Right atrium auricular region (tissue), 2 donors: ENCODE measurements around the gene RTCB. TPM values are rescaled to one million over a fixed set of nuclear protein-coding genes. Genes with fewer than 3 reads are reported as not detected.
"Not testable (repeated sequence)": the region's sequence is repeated elsewhere in the genome, so short reads cannot be mapped to it uniquely, and the experiment has no call there.

Experiments
- DNase-seq: peaks from one replicate; pipeline ENCODE4 v3.0.0-alpha.2; 2019; ENCODE audit warnings: low spot score
- H3K27ac ChIP-seq, 2 donors: fragments of 200-600 bp; sonication (generic); 1 replicate in 1 of 2; 2 replicates in 1 of 2; pipeline ENCODE4 v1.5.1; 2016 to 2019
- H3K27me3 ChIP-seq, 2 donors: fragments of 200-600 bp; sonication (generic); one replicate each; pipeline versions ENCODE4 v1.5.1 to v1.6.0; 2017 to 2019
- H3K36me3 ChIP-seq: fragments of 200-600 bp; sonication (generic); one replicate; pipeline ENCODE4 v1.5.1; 2016
- H3K4me1 ChIP-seq, 2 donors: fragments of 200-600 bp; sonication (generic); one replicate each; pipeline versions ENCODE4 v1.5.1 to v1.6.0; 2017 to 2019
- H3K4me3 ChIP-seq, 2 donors: fragments of 200-600 bp; sonication (generic); 1 replicate in 1 of 2; 2 replicates in 1 of 2; pipeline ENCODE4 v1.5.1; 2017 to 2019; ENCODE audit warnings: mild to moderate bottlenecking in 1 of 2, moderate library complexity in 1 of 2
- H3K9me3 ChIP-seq, 2 donors: fragments of 200-600 bp; sonication (generic); one replicate each; pipeline ENCODE4 v1.5.1; 2019
- total RNA-seq, 2 donors: library from RNA; depleted of rRNA; stranded (reverse); fragments of >200 nt; gene quantifications; one replicate each; pipeline ENCODE4 v1.1.0, GENCODE V29; 2016
- TF ChIP-seq, protein P1 (sequence below), 2 donors: fragments of 200-600 bp; sonication (generic); IDR thresholded peaks; one replicate each; pipeline ENCODE4 v1.5.1; 2019; ENCODE audit warnings: antibody characterized with exemption in 2 of 2

Gene RTCB
- total RNA-seq, 2 donors from 2014 or later, result 42.9 to 49.3 TPM

DNA sequence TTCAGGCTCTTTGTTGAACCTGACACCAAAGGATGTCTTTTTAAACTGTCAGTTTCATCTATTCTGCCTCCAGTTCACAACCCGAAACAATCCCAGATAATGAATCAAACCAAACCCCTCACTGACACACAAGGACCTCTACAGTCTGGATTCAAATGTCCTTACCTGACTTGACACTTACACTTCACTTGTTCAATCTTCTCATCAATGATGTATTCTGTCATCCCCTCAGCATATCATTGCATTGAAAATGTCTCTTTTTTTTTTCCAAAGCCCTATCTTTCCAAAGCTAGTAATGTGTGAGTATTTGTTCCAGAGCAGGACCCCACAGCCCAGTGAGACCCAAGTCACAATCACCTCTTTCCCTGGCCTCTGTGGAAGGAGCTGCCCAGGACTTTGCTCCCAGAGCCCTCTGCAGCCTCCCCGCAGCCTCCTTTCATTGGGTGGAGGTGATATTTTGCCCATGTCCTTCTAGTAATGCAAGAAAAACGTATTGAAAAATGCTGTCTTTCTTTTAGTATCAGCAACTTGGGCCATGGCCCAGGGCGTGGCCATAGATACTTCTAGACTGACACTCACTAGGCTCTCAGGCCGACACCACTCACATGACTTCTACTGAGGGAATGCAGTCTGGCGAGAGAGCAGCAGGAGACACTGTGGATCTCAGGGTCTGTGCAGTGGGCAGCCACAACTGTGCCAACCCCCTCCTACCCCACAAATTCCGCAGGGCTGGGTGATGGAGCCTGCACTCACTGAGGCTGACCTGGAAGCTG, 36.2 kb downstream of the RTCB start:
- Histone ChIP-seq H3K4me1 (no peaks in the 10 kb centered on the region), H3K36me3 (no peaks in the 10 kb centered on the region), H3K9me3 (no peaks in the 10 kb centered on the region), H3K27ac (no peak overlapping the region), H3K27me3 (no peaks in the 10 kb centered on the region), H3K4me3 (no peak overlapping the region)
- DNase-seq, result no peak
- TF ChIP-seq, protein P1, sequence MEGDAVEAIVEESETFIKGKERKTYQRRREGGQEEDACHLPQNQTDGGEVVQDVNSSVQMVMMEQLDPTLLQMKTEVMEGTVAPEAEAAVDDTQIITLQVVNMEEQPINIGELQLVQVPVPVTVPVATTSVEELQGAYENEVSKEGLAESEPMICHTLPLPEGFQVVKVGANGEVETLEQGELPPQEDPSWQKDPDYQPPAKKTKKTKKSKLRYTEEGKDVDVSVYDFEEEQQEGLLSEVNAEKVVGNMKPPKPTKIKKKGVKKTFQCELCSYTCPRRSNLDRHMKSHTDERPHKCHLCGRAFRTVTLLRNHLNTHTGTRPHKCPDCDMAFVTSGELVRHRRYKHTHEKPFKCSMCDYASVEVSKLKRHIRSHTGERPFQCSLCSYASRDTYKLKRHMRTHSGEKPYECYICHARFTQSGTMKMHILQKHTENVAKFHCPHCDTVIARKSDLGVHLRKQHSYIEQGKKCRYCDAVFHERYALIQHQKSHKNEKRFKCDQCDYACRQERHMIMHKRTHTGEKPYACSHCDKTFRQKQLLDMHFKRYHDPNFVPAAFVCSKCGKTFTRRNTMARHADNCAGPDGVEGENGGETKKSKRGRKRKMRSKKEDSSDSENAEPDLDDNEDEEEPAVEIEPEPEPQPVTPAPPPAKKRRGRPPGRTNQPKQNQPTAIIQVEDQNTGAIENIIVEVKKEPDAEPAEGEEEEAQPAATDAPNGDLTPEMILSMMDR (IDR thresholded peaks at IDR 0.05), result no peak

DNA sequence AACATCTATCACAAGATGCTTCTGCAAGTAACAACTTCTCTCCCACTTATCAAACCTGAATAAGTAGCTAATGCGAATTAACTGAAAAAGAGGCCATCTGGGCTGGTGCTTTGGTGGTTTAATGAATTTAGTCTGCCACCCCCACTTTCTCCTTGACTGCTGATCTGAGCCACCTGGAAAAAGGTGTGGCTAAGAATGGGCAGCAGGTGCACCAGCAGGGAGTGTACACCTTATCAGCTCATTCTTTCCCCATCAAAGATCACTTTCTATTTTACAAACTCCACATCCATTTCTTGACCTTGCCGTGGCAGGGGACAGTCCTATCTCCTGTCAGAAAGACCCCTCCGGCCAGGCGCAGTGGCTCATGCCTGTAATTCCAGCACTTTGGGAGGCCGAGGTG, 47.8 kb downstream of the RTCB start:
- DNase-seq, result no peak
- TF ChIP-seq, protein P1 (IDR thresholded peaks at IDR 0.05), result no peak
- no peaks in the 10 kb centered on the region for H3K4me1 ChIP-seq

DNA sequence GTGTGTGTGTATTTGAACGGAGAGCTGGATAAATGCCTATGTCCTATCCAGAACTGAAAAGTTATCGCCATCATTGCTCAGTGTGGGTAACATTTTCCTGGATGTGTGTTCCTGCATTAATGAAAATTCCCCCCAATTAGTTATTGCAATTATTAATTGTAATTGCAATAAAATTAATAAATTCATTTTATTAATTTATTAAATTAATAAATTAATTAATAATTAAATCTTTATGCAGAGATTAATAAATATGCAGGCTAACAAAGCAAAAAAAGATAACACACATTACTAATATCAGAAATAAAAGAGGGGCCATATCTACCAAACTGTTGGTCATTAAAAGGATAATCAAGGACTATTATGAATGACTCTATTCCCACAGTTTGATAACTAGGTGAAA, 50.8 kb downstream of the RTCB start:
- Histone ChIP-seq H3K9me3 (no peaks in the 10 kb centered on the region), H3K27ac (no peak overlapping the region), H3K36me3 (no peaks in the 10 kb centered on the region), H3K4me1 (no peaks in the 10 kb centered on the region), H3K4me3 (no peak overlapping the region), H3K27me3 (no peaks in the 10 kb centered on the region)
- TF ChIP-seq, protein P1 (IDR thresholded peaks at IDR 0.05), result no peak
- DNase-seq, result no peak

More for the DNA sequence above, 47.8 kb downstream of the RTCB start:
- H3K4me3 ChIP-seq, result no peak overlapping the region
- no peaks in the 10 kb centered on the region for H3K27me3 ChIP-seq
- no peaks in the 10 kb centered on the region for H3K9me3 ChIP-seq
- no peak overlapping the region for H3K27ac ChIP-seq
- H3K36me3 ChIP-seq, result no peaks in the 10 kb centered on the region

DNA sequence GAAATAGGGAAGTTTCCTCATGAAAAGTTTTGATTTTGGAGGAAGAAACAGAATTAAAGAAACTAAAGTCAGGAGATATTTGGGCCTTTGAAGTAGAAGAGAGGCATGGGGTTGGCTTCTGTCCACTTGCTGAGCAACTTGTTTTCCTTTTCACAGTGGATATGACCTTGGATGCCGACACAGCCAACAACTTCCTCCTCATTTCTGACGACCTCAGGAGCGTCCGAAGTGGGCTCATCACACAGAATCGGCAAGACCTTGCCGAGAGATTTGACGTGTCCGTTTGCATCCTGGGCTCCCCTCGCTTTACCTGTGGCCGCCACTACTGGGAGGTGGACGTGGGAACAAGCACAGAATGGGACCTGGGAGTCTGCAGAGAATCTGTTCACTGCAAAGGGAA, 52.0 kb downstream of the RTCB start:
- not testable (repeated sequence) for H3K36me3 ChIP-seq, H3K4me3 ChIP-seq, H3K27me3 ChIP-seq, H3K27ac ChIP-seq, DNase-seq, H3K9me3 ChIP-seq, H3K4me1 ChIP-seq

DNA sequence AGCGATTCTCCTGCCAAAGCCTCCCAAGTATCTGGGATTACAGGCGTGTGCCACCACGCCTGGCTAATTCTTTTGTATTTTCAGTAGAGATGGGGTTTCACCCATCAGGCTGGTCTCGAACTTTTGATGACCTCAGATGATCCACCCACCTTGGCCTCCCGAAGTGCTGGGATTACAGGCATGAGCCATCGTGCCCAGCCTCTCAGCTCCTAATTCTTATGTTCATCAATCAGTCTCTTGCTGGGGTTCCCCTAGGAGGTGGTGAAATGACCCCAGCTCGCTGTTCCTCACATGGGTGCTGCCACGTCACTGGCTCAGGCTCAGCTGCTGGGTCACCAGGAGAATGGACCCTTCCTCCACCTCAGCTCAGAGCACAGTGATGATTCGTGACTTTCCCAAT, 54.5 kb downstream of the RTCB start, which contains the start of gene RFPL3:
Gene RFPL3, plus strand, starts transcription at position 301 of the 400 bp plus-strand sequence. CDS start 205 bp downstream, outside the sequence.
- H3K27me3 ChIP-seq, H3K4me1 ChIP-seq, H3K27ac ChIP-seq, H3K36me3 ChIP-seq, DNase-seq, H3K4me3 ChIP-seq, H3K9me3 ChIP-seq: not testable (repeated sequence)

DNA sequence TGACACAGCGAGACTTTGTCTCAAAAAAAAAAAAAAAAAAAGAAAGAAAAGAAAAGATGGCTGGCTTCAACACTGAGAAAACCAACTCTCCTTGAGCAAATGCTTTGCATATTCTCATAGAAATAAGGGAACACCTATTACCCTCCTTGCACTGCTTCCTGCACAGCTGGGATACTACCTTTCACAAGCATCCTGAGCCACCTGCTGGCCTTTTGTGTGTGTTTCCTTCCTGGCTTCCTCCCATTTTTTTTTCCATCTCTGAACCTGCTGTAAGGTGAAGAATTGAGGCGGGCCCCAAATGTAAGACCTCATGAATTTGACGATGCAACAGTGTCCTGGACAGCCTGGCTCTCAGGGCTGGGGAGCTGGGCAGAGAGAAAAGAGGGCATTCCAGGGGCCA, 56.3 kb downstream of the RTCB start:
- Histone ChIP-seq H3K36me3 (no peaks in the 10 kb centered on the region), H3K4me3 (no peak overlapping the region), H3K4me1 (no peaks in the 10 kb centered on the region), H3K27ac (no peak overlapping the region), H3K9me3 (no peaks in the 10 kb centered on the region), H3K27me3 (no peaks in the 10 kb centered on the region)
- DNase-seq, result no peak
- TF ChIP-seq, protein P1 (IDR thresholded peaks at IDR 0.05), result no peak
